HCEC 1CT (cell line): ENCODE measurements around the gene STEAP2.
A peak's percentile ranks its signal among the peaks of the same experiment; 100 is the strongest.
"Not testable (repeated sequence)": the region's sequence is repeated elsewhere in the genome, so short reads cannot be mapped to it uniquely, and the experiment has no call there.

Experiments used
- DNase-seq: peaks from one replicate; pipeline ENCODE4 v3.0.0-alpha.2; 2017

Gene STEAP2

DNA sequence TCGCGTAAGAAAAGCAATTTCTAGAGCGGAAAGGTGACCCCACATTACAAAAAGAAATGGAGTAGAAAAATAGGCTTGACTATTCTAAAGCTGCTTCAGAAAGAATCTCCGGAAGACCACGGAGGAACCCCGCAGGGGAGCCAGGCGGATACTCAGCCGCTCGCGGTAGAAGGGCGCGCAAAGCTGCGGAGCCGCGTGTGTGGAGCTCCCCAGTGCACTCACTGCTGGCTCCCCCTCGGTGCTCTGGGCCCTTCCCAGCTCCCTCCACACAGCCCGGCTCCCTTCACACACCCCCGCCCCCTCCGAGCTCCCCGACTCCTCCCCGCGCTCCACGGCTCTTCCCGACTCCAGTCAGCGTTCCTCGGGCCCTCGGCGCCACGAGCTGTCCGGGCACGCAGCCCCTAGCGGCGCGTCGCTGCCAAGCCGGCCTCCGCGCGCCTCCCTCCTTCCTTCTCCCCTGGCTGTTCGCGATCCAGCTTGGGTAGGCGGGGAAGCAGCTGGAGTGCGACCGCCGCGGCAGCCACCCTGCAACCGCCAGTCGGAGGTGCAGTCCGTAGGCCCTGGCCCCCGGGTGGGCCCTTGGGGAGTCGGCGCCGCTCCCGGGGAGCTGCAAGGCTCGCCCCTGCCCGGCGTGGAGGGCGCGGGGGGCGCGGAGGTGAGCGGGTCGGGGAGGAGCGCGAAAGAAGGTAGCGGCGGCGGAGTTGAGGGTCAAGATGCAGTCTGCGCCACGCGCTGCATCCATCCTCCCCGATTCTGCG, at the start of gene STEAP2:
Gene STEAP2, plus strand, starts transcription at position 350 of the 758 bp plus-strand sequence. CDS start 13,343 bp downstream, outside the sequence.
- peak; percentile 97 for DNase-seq

DNA sequence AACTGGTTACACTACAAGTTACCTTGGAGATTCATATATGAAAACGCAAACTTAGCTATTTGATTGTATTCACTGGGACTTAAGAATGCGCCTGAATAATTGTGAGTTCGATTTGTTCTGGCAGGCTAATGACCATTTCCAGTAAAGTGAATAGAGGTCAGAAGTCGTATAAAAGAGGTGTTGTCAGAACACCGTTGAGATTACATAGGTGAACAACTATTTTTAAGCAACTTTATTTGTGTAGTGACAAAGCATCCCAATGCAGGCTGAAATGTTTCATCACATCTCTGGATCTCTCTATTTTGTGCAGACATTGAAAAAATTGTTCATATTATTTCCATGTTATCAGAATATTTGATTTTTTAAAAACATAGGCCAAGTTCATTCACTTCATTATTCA, 48.0 kb upstream of the STEAP2 start:
- DNase-seq = no peak

DNA sequence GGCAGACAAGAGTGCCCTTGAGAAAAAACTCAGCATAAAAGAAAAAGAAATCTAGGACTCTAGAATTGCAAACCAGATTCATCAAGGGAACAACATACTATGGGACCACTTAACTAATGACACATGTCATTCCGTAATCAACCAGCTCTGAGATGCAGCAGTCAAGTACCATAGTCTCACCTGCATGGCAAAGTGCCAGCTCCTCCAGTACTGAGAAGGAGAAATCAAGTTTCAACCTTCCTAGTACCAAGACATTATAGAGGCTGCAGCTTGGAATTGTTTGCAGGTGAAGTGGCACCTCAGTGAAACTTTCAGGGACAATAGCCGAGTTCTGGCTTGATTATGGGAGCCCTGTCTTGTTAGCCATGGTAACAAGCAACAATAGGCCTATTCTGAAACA, 45.8 kb upstream of the STEAP2 start:
- DNase-seq = no peak

DNA sequence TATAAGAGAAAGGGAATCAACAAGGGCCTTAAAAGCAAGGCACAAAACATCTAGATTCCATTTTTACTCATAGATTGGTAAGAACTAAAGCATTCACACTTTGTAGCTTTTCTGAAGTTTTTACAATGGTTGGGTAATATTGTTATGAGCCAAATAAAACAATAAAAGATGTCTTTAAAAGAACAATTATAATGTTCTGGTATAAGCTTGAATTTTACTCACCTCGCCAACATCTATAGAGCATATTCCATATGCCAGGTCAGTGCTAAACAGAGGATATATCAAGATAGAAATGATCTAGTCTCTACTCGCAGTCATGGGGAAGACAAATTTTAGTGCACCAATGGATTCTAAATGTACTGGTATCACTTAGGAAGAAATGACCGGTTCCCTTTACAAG, 45.4 kb upstream of the STEAP2 start:
- DNase-seq = no peak

DNA sequence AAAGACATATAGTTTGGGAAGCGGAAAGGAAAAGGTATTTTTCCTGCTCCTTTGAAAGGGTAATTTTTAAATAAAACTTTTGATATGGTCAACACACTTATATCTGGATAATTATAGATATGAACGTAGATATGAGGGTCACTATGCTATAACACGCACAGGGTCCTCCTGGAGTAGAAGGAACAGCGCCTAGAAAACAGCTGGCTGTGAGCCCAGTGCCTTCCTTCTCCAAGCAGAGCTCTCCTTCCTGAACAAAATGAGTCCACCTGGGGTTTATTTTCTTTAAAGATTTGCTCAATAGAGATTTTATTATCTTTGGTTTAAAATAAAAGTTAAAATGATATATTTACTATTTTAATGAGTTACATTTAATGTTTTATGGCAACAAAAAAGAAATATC, 44.2 kb upstream of the STEAP2 start:
- no peak for DNase-seq

DNA sequence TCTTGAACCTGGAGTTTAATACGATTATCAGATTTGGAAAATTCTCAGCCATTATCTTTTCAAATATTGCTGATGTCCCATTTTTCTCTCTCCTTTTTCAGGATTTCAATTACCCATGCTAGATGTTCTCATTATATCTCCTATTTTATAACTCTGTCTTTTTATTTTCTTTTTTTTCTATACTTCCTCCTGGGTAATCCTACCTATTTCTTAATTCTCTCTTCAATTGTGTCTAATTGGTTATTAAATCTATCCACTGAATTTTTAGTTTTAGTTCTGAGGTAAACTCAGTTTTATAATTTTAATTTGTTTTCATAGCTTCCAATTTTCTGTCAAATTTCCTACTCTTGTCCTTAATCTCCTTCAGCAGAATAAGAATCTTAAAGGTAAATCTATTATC, 41.6 kb upstream of the STEAP2 start:
- DNase-seq = no peak

DNA sequence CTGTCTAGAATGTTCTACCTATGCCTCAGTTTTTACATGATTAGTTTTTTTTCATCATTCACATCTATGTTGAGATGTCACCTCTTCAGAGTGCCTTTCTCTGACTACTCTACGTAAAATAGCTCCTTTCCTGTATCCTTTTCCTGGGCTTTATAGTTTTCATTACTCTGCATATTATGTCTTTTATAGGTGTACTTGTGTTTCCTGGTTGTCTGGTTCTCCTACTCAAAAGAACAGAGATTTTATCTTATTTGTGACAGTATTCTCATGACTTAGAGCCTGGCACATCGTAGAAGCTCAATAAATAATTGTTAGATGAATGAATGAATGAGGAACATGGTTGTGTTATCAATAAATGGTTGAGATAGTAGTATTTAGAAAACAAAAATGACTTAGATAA, 39.4 kb upstream of the STEAP2 start:
- no peak for DNase-seq

DNA sequence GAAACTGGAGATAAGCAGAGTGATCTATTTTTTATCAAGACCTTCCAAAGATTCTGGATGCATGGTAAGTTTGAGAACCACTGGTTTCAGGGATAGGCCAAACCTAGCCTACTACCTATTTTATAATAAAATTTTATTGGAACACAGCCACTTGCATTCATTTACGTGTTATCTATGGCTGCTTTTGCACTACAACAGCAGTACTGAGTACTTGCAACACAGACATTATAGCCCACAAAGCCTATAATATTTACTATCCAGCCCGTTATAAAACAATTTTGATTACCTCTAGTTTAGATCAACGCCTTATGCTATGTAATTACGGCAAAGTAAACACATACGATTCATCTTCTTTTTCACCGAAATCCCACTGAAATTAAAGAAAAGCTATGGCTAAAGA, 38.9 kb upstream of the STEAP2 start:
- no peak for DNase-seq

DNA sequence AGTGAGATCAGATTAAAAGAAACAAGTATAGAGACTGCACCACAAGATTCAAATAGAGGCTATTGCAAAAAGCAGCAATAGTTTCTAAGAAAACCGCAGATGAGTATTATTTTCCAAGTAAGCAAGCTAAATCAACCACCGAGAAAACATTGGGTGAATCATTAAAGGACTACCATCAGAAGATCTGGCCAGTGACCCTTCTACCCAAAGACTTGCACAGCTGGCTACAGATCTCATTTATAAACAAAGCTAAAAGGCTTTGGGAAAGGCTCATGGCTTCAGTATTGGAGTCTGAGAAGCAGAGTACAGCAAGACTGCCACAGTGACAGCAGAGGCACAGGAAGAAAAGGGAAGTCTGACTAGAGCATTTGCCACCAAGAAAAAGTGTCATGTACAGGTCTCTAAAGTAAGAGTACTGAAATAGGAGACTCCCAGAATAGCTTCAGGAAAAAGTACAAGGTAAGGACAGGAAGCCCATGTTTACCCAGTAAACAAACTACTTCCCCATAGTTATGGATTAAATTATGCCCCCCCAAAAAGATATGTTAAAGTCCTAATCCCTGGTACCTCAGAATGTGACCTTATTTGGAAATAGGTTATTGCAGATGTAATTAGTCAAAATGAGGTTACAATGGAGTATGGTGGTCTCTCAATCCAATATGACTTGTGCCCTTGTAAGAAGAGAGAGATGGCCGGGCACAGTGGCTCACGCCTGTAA, 38.3 kb upstream of the STEAP2 start:
- peak; percentile 88 for DNase-seq

DNA sequence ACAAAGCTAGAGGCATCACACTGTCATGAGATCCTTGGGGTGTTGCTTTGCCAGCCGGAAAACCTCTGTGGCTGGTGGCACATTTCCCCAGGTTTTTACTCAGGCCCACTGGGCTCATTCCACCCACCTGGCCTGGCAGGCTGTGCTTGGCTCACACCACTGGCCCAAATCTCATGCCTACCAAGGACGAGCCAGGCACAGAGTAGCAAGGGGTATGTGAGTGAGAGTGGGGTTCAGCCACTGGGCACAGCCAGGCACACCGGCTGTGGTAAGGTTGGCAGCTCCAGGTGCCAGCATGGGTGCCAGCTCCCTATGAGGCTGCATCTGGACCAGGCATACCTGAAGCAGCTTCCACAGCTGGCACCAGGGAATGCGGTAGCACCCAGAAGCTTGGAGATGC, 35.9 kb upstream of the STEAP2 start:
- no peak for DNase-seq

DNA sequence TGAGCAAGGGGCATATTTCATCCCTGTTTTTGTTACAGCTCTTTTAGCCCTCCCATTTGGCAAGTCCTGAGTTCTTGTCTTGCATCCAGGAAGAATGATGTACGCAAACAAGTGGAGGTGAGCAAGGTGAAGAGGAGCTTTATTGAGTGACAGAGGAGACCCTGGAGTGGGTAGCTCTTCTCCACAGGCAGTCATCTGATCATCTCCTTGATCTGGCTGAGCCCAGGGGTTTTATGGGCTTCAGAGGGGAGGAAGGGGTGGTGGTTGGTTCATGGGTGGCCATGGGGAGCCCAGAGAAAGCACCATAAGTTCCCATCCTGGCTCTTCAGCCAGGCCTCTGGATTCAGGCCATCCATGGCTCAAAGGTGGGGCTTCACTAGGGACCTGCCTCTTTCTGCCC, 35.3 kb upstream of the STEAP2 start:
- DNase-seq = no peak

DNA sequence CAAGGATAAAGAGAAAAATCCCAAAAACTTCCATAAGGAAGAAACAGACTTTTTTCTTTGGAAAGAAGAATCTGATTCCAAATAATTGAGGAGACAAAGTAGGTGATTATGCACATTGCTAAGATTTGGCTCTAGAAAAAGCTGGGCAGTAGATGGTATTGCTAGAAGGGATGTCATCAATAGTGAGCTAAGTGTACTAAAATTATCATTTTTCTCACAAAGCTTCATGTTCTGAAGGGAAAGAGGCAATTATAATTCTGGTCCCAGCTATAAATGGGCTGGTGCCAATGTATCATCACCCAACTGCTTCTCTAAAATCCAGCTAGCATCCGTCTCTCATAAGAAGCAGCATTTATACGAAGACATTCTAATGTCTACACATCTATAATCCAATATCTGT, 33.4 kb upstream of the STEAP2 start:
- DNase-seq = no peak

DNA sequence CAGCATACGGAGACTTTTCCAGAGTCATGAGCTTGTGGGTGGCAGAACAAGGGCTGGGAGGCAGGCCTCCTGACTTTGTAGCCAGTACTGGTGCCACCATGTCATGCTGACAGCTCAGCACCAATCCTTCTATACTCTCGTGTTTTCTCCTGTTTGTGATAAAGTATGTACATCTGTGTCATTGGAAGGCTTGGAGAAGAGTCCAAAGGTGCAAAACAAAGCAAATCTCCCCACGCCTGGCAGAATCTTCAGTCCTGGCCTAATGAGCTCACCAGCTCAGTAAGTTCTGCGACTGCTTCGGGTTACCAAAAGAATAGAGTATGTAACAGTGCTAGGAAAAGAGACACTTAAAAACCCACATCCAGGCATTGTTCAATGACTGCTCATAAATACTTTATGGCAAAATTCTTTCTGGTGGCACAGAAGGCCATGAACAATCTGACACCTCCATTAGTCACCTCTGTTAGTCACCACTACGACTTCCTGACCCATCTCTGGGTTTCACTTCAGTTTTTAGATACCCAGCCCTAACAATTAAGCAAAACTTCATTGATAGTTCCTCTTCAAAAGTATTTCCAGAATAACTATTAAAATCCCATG, 32.8 kb upstream of the STEAP2 start:
- DNase-seq = peak; percentile 96

DNA sequence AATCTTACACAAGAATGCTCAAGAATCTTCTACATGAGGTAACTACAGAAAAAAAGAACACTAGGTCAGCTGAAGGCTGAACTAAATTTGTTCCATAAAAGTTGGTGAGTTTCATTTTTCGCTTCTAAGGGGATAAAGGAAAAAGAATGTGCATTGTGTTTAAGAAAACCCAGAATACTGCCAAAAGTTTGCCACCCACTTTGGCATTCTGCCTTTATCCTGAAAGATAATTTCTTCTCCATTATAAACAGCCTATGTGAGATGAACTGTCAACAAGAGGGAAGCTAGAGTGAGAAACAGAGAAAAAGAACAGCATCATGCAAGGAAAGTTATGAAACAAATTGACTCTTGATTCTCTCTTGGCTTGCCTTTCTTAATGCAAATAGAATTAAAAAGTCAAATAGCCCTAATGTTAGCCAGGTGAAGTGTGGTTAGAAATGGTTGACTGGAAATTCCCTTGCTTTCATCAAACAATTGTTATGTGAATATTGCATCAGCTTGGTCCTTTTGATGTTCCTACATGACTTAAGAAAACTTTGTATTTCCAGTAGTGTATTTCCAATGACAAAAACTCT, 31.4 kb upstream of the STEAP2 start:
- DNase-seq = peak; percentile 18

DNA sequence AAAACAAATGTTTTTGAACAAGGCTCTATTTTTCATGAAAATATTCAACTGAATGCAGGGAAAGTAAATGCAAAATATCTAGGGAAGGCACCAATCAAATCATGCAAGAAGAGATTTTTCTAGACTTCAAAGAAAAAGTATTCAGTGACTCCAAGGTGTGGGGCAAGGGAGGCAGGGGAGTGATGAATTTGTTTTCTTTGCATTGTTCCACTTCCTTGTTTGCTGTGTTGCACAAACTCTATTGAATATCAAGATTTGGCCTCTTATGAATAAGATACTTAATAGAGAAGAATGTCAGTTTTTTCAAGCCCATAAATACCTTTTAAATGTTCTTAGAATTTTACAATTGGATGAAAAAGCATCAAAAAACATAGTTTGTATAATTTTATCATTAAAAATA, 30.9 kb upstream of the STEAP2 start:
- no peak for DNase-seq

DNA sequence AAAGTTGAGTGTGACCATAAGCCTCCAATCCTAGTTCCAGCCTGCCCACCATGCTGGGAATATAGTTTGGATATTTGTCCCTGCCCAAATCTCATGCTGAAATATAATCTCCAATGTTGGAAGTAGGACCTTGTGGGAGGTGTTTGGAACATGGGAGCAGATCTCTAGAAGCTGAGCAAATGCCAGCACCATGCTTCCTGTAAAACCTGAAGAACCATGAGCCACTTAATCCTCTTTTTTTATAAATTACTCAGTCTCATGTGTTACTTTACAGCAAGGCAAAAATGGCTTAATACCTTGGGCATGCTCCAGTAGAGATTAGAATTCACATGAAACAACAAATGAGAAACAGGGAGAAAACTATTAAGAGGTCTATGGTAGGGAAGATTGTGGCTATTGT, 30.1 kb upstream of the STEAP2 start:
- DNase-seq = no peak

DNA sequence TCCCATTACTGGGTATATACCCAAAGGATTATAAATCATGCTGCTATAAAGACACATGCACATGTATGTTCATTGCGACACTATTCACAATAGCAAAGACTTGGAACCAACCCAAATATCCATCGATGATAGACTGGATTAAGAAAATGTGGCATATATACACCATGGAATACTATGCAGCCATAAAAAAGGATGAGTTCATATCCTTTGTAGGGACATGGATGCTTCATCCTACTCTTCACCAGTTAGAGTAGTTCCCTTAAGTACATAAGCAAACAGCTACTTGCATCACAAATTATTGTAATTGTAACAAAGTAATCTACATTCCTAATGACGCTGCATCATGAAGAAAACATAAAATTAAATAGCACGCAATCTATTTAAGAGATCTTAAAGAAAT, 25.2 kb upstream of the STEAP2 start:
- not testable (repeated sequence) for DNase-seq

DNA sequence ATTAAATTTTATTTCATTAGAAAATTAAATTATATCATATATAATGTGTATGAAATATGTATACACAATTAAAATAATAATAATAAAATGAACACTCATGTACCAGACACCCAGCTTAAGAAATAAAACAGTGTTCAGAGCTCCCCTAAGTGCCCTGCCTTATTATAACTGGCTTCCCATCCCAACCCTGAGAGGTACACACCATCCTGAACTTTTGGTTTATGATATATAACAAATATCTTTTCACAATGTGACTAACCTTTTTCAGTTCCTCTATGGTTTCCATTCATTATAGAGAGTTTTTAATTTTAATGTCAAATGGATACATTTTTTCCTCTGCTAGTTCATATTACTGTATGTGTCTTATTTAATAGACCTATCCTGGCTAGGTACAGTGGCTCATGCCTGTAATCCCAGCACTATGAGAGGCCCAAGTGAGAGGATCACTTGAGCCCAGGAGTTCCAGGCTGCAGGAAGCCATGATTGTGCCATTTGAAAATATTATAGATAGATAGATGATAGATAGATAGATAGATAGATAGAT, 24.0 kb upstream of the STEAP2 start:
- no peak for DNase-seq

DNA sequence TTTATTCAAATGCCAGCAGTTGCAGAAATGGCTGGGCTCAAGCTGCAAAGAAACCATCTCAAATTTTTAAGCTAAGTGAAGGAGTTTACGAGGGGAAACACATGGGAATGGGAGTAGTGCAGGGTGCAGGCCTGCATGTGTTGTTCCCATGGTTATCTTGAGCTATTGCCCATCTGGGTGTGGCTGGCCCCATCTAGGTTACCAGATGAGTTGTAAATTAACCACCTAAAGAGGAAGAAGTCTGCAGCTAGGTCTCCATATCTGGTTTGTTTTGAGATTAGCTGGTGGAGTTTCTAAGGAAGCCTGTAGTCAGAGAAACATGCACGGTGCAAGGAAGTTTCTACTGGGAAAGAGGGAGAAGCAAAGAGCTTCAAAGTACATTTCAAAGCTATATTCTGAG, 23.3 kb upstream of the STEAP2 start:
- no peak for DNase-seq

DNA sequence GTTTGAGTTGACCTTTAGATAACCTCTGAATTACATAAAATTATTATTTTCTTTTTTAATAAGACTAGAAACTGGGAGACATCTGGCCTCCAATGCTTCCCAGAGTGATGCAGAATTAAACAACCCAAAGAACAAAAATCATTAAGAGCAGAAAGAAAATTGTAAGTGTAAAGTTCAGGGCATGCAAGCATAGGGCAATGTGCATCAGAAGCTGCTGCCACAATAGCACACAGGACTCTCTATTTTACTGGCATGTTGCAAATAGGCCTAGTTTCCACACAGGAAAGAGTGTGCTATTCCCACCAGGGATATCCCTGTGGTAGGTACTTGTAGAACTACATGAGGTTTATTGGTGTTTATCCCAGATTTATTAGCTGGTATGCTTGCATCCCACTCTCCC, 20.5 kb upstream of the STEAP2 start:
- no peak for DNase-seq

DNA sequence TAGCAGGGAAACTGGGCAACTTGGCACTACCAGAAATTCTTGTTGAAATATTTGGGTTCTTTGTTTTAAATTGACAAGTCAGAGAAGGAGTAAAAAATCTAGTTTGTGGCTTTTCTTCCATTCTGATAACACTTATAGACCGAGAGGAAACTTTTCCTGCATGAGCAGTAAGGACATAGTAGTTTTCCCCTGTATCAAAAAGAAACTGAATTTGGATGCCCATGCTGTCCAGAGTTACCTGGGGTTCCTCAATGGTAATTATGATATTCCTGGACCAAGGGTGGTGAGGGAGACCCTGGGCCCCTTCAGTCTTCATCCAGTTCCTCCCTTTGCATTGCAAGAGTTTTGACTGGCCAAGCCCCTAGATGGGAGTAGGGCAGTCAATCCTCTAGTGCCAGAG, 19.9 kb upstream of the STEAP2 start:
- DNase-seq = no peak

DNA sequence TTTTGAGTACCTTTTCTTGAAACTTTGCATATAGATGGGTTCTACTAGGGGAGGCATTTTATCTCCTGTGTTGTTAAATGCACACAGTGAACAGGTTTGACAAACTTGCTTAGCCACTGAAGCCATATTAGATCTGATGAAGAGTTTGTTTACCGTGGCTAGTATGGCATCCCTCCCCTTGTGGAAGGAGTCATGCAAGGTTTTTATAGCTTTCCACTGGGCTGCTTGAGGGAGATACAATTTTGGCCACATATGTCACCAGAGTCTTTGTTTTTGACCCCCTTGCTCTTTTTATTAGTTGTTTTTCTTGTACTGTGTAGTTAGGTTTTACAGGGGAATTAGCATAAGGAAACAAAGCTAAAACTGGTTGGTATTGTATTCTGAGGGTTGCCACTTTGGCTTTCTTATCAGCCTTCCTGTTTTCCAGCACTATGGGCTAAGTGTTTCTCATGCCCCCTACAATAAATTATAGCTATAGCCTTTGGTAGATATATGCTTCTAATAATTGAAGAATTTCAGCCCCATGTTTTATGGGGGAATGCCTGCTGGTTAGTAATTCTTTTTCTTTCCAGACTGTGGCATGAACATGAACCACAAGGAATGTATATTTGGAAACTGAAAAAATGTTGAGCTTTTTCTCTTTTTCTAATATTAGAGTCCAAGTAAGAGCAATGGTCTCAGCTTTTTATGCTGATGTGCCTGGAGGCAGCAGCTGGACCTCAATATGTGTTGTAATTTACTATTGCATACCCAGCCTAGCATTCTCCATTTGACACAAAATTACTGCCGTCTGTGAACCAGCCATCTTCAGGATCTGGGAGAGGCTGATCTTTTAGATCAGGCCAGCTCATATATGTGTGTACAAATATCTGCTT, 18.4 kb upstream of the STEAP2 start:
- no peak for DNase-seq
